Caco-2 (cell line): ENCODE data around the gene OMP. TPM values are rescaled to one million over a fixed set of nuclear protein-coding genes. Genes with fewer than 3 reads are reported as not detected.
A peak's percentile ranks its signal among the peaks of the same experiment; 100 is the strongest.

Experiments used
- BruUV-seq: library from RNA; stranded (reverse); fragments of 400-500 nt; replicated peaks from 2 replicates; lab custom pipeline; 2021; lab: Mats Ljungman, UMichigan
- CTCF ChIA-PET: fragments of 300-600 bp; sonication (Branson Sonifier 250); formaldehyde crosslinking; loops from one replicate; lab custom pipeline; 2022; ENCODE audit warnings: antibody characterized with exemption; lab: Charles Lee
- POLR2A ChIA-PET: fragments of 300-600 bp; sonication (Branson Sonifier 250); formaldehyde crosslinking; loops from one replicate; lab custom pipeline; 2022; ENCODE audit warnings: antibody characterized with exemption; lab: Charles Lee
- DNase-seq, 2 experiments: peaks; one replicate each; pipeline versions ENCODE4 v3.0.0 to v3.0.0-alpha.2; 2020 to 2022
- H3K27me3 ChIP-seq: replicated peaks from 2 replicates; pipeline ENCODE4 v1.6.0; 2011; ENCODE audit warnings: low read length; ENCODE audit not compliant: control insufficient read depth, insufficient read depth
- H3K36me3 ChIP-seq: 2 replicates; pipeline ENCODE4 v1.5.1; 2011; ENCODE audit warnings: low read length; ENCODE audit not compliant: control insufficient read depth, insufficient read depth
- H3K4me1 ChIP-seq: fragments of 250-450 bp; sonication (Bioruptor Pico); 2 replicates; pipeline ENCODE4 v1.5.1; 2020; ENCODE audit warnings: mild to moderate bottlenecking
- H3K4me3 ChIP-seq: 2 replicates; pipeline ENCODE4 v1.5.1; 2011; ENCODE audit warnings: low read depth, mild to moderate bottlenecking, control low read depth, low read length
- H3K9me3 ChIP-seq: fragments of 250-450 bp; sonication (Bioruptor Pico); 2 replicates; pipeline ENCODE4 v1.5.1; 2020; ENCODE audit warnings: mild to moderate bottlenecking, moderate library complexity
- H3K27ac Mint-ChIP-seq: one replicate; pipeline ENCODE4 v1.8.0; 2022; ENCODE audit warnings: mixed read lengths; ENCODE audit not compliant: unreplicated experiment
- H3K27me3 Mint-ChIP-seq: one replicate; pipeline ENCODE4 v1.8.0; 2022; ENCODE audit warnings: mixed read lengths; ENCODE audit not compliant: insufficient read depth, unreplicated experiment
- H3K36me3 Mint-ChIP-seq: one replicate; pipeline ENCODE4 v1.8.0; 2022; ENCODE audit warnings: mild to moderate bottlenecking, mixed read lengths; ENCODE audit not compliant: insufficient read depth, unreplicated experiment
- H3K4me1 Mint-ChIP-seq: one replicate; pipeline ENCODE4 v1.8.0; 2022; ENCODE audit warnings: low read depth, mixed read lengths; ENCODE audit not compliant: unreplicated experiment
- H3K4me3 Mint-ChIP-seq: one replicate; pipeline ENCODE4 v1.8.0; 2022; ENCODE audit warnings: mild to moderate bottlenecking, moderate library complexity, mixed read lengths; ENCODE audit not compliant: unreplicated experiment
- H3K9me3 Mint-ChIP-seq: one replicate; pipeline ENCODE4 v1.8.0; 2022; ENCODE audit warnings: mixed read lengths; ENCODE audit not compliant: unreplicated experiment
- intact Hi-C: fragments of 100-400 bp; cut with micrococcal nuclease; formaldehyde crosslinking; loops from one replicate; pipeline ENCODE4 v1.10.0; 2022; ENCODE audit not compliant: unreplicated experiment
- total RNA-seq: library from RNA; stranded (reverse); gene quantifications from 2 replicates; pipeline ENCODE4 v1.2.3, GENCODE V29; 2022
- TF ChIP-seq, protein P1 (sequence below), 2 experiments: fragments of 200-600 bp in 1 of 2; IDR thresholded peaks; 1 replicate in 1 of 2; 2 replicates in 1 of 2; pipeline versions ENCODE4 v1.5.1 to v1.8.0; 2011 to 2022; ENCODE audit warnings: antibody characterized with exemption in 1 of 2, control low read depth in 1 of 2, inconsistent platforms in 1 of 2, low read depth in 1 of 2, low read length in 1 of 2, mild to moderate bottlenecking in 1 of 2, moderate library complexity in 1 of 2; ENCODE audit not compliant: insufficient read depth in 1 of 2, severe bottlenecking in 1 of 2, unreplicated experiment in 1 of 2

The OMP gene
- total RNA-seq, 1 experiment from 2014 or later: 0.70 TPM

DNA sequence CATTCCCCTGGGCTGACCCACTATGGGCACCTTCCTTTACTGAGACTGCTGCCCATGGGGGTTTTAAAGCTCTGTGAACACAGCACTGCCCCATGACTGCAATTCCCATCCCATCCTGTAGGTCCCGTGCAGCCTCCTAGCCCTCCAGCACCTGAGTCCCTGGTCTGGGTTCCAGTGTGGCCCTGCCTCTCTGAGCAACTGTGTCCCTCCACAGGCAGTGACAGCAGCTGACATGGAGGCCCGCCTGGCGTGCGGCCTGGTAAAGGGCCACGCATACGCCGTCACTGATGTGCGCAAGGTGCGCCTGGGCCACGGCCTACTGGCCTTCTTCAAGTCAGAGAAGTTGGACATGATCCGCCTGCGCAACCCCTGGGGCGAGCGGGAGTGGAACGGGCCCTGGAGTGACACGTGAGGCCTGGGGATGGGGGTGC is 12.6 kb downstream of the OMP start:
- intact Hi-C loops: no loop called here
- BruUV-seq: no TSS peak
- H3K36me3 Mint-ChIP-seq: no peaks in the 10 kb centered on the region

DNA sequence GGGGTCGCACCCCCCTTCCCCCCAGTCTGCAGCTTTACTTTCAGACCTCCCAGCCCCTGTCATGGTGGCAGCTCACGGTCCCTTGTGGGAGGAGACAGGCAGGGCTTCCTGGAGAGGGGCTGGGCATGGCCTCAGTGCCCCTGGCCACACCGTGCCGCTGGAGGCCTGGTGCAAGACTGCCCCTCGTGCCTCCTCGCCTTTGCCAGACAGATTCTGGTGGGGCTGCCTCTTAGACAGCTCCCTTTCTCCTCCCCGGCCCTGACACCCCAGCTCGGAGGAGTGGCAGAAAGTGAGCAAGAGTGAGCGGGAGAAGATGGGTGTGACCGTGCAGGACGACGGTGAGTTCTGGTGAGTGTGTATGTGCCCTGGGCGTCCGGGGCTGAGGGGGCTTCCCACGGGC is 13.3 kb downstream of the OMP start:
- ChIA-PET POLR2A (interaction anchor here (0.5 kb wide), 1 partner anchor 69 kb away, joined by 9 read pairs; no protein-coding TSS in a partner anchor), CTCF (interaction anchor here (1.0 to 1.9 kb wide), 3 partner anchors 12 to 195 kb away, joined by 4 to 11 read pairs (median 7); partner anchors contain the start of gene MYO7A)
- Histone ChIP-seq H3K36me3 (no peaks in the 10 kb centered on the region), H3K4me1 (no peaks in the 10 kb centered on the region), H3K27me3 (no peaks in the 10 kb centered on the region), H3K4me3 (no peak overlapping the region), H3K9me3 (no peaks in the 10 kb centered on the region)
- TF ChIP-seq, protein P1, sequence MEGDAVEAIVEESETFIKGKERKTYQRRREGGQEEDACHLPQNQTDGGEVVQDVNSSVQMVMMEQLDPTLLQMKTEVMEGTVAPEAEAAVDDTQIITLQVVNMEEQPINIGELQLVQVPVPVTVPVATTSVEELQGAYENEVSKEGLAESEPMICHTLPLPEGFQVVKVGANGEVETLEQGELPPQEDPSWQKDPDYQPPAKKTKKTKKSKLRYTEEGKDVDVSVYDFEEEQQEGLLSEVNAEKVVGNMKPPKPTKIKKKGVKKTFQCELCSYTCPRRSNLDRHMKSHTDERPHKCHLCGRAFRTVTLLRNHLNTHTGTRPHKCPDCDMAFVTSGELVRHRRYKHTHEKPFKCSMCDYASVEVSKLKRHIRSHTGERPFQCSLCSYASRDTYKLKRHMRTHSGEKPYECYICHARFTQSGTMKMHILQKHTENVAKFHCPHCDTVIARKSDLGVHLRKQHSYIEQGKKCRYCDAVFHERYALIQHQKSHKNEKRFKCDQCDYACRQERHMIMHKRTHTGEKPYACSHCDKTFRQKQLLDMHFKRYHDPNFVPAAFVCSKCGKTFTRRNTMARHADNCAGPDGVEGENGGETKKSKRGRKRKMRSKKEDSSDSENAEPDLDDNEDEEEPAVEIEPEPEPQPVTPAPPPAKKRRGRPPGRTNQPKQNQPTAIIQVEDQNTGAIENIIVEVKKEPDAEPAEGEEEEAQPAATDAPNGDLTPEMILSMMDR (IDR thresholded peaks at IDR 0.05; ENCODE audit: insufficient read depth in 1 of 2, low read depth in 1 of 2, low read length in 1 of 2, severe bottlenecking in 1 of 2, unreplicated experiment in 1 of 2): no peak
- H3K27me3 Mint-ChIP-seq: no peaks in the 10 kb centered on the region
- no peaks in the 10 kb centered on the region for H3K4me1 Mint-ChIP-seq
- BruUV-seq: no TSS peak
- no peaks in the 10 kb centered on the region for H3K9me3 Mint-ChIP-seq
- DNase-seq: no peak
- no peaks in the 10 kb centered on the region for H3K36me3 Mint-ChIP-seq
- no peak overlapping the region for H3K4me3 Mint-ChIP-seq
- intact Hi-C loops: no loop called here
- no peak overlapping the region for H3K27ac Mint-ChIP-seq

More for the DNA sequence above, 12.6 kb downstream of the OMP start:
- TF ChIP-seq, protein P1 (IDR thresholded peaks at IDR 0.05; ENCODE audit: insufficient read depth in 1 of 2, low read depth in 1 of 2, low read length in 1 of 2, severe bottlenecking in 1 of 2, unreplicated experiment in 1 of 2): peak; percentile 30 to 58
- no peaks in the 10 kb centered on the region for H3K9me3 ChIP-seq
- DNase-seq: no peak
- no peaks in the 10 kb centered on the region for H3K27me3 ChIP-seq
- ChIA-PET POLR2A (no interaction called here), CTCF (interaction anchor here (0.6 to 1.9 kb wide), 9 partner anchors 12 to 429 kb away, joined by 3 to 11 read pairs (median 3); partner anchors contain the start of genes CAPN5 and MYO7A)
- Mint-ChIP-seq H3K27ac (no peak overlapping the region), H3K9me3 (no peaks in the 10 kb centered on the region), H3K4me1 (no peaks in the 10 kb centered on the region), H3K27me3 (no peaks in the 10 kb centered on the region), H3K4me3 (no peak overlapping the region)
- no peaks in the 10 kb centered on the region for H3K36me3 ChIP-seq
- H3K4me1 ChIP-seq: no peaks in the 10 kb centered on the region
- no peak overlapping the region for H3K4me3 ChIP-seq

DNA sequence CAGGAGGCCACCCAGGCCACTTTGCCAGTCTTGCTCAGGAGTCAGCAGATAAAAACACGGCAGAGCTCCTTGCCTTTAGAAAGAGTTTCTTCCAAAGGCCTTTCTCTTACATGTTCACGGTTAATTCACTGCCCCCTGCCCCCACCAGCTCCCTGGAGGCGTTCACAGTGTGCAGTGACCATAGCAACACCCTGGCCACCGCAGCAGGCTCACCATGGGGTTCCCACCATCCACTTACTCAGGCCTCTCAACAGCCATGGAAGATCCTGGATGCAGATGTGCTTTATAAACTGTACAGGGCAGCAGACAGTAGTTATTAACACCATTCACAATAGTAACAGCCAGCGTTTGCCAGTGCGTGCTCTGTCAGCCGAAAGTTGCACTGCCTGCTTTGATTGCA is 14.9 kb downstream of the OMP start:
- Mint-ChIP-seq H3K4me3 (no peak overlapping the region), H3K27ac (no peak overlapping the region), H3K36me3 (no peaks in the 10 kb centered on the region), H3K27me3 (no peaks in the 10 kb centered on the region), H3K9me3 (no peaks in the 10 kb centered on the region), H3K4me1 (no peaks in the 10 kb centered on the region)
- DNase-seq: no peak
- no peaks in the 10 kb centered on the region for H3K4me1 ChIP-seq
- H3K27me3 ChIP-seq: no peaks in the 10 kb centered on the region
- H3K4me3 ChIP-seq: no peak overlapping the region
- ChIA-PET CTCF (interaction anchor here (0.5 to 1.7 kb wide), 2 partner anchors 10 to 70 kb away, joined by 4 to 5 read pairs; no protein-coding TSS in a partner anchor), POLR2A (no interaction called here)
- H3K9me3 ChIP-seq: no peaks in the 10 kb centered on the region
- BruUV-seq: no TSS peak
- intact Hi-C loops: no loop called here
- TF ChIP-seq, protein P1 (IDR thresholded peaks at IDR 0.05; ENCODE audit: insufficient read depth in 1 of 2, low read depth in 1 of 2, low read length in 1 of 2, severe bottlenecking in 1 of 2, unreplicated experiment in 1 of 2): no peak
- no peaks in the 10 kb centered on the region for H3K36me3 ChIP-seq
